ENCODE measurements around the gene TTLL12. TPM values are rescaled to one million over a fixed set of nuclear protein-coding genes. Genes with fewer than 3 reads are reported as not detected.
A peak's percentile ranks its signal among the peaks of the same experiment; 100 is the strongest.

Gene TTLL12
- polyA plus RNA-seq, 2 of the 4 experiments (the other 2 are of a cell fraction) = 8.6 to 18.7 TPM

GRCh38 chr22:43191831-43192230 lies 4.9 kb upstream of the TTLL12 start:
- Histone ChIP-seq H3K4me2 (no peak overlapping the region), H3K4me3 (no peak overlapping the region), H3K4me1 (0 out of 3 replicates have a peak, but pooled peaks cover 4% of the 10 kb centered on the region), H3K27ac (no peak overlapping the region), H3K9me3 (no peaks in the 10 kb centered on the region)
- ChIA-PET POLR2A (no interaction called here), CTCF (no interaction called here)
- no peak for DNase-seq (ENCODE audit: low read depth in 1 of 2, low spot score in 1 of 2)
- TF ChIP-seq KDM1A (IDR thresholded peaks at IDR 0.05; ENCODE audit: low read depth) = no peak
- FAIRE-seq = no peak
- no peak for ATAC-seq

- TF ChIP-seq SMC3 (IDR thresholded peaks at IDR 0.05) (no peak), JUNB (IDR thresholded peaks at IDR 0.05) (no peak), TP53 (CRISPR knock-in tag; IDR thresholded peaks at IDR 0.05) (no peak), PHF8 (IDR thresholded peaks at IDR 0.05; ENCODE audit: borderline replicate concordance, low read depth) (no peak), TFCP2L1 (CRISPR knock-in tag; IDR thresholded peaks at IDR 0.05) (no peak), NR3C1 (IDR thresholded peaks at IDR 0.05) (no peak)
- FAIRE-seq = no peak
- DNase-seq (ENCODE audit: low read depth in 1 of 2, low spot score in 1 of 2) = no peak
- CTCF ChIA-PET = interaction anchor here (0.7 to 1.7 kb wide), 3 partner anchors 14 to 696 kb away, joined by 3 read pairs; no protein-coding TSS in a partner anchor
- WGBS (ENCODE audit: missing lambda C conversion rate) = 83% methylated on average over 5 of the region's 5 CpGs
- no peaks in the 10 kb centered on the region for H3K9me3 ChIP-seq
- no peak for ATAC-seq
- H3K4me1 ChIP-seq = peaks cover 16% of the 10 kb centered on the region; the same call in 1 of the 3 replicates
- POLR2A ChIA-PET = no interaction called here
- no peak overlapping the region for H3K4me2 ChIP-seq
- no peak overlapping the region for H3K27ac ChIP-seq
- no peak overlapping the region for H3K4me3 ChIP-seq
Observed at GRCh38 chr22:43188829-43189545, 2.1 kb upstream of the TTLL12 start.

GRCh38 chr22:43187171-43188099 lies 501 bp upstream of the TTLL12 start:
- whole genome bisulfite sequencing (ENCODE audit: missing lambda C conversion rate) = 1% methylated on average over 12 of the region's 86 CpGs
- ChIA-PET POLR2A (interaction anchor here (0.5 to 1.2 kb wide), 7 partner anchors 8 to 698 kb away, joined by 3 to 12 read pairs (median 3); no protein-coding TSS in a partner anchor), CTCF (interaction anchor here (0.6 to 1.9 kb wide), 12 partner anchors 8 to 698 kb away, joined by 3 to 10 read pairs (median 3); no protein-coding TSS in a partner anchor)
- FAIRE-seq (no peak), DNase-seq (ENCODE audit: low read depth in 1 of 2, low spot score in 1 of 2) (peak; percentile 88 to 94), ATAC-seq (peak; percentile 94 to 97)
- Histone ChIP-seq H3K4me3 (peak overlapping the region; percentile 97), H3K4me2 (peak overlapping the region; percentile 56), H3K4me1 (peaks cover 16% of the 10 kb centered on the region; the same call in 1 of the 3 replicates), H3K9me3 (no peaks in the 10 kb centered on the region), H3K27ac (peak overlapping the region; percentile 80 to 100)
- TF ChIP-seq MAZ (IDR thresholded peaks at IDR 0.05; ENCODE audit: borderline replicate concordance, low read depth, low read length) (no peak), PHF8 (IDR thresholded peaks at IDR 0.05; ENCODE audit: borderline replicate concordance, low read depth) (peak; percentile 77; the same call in 1 of the 2 replicates), JUNB (IDR thresholded peaks at IDR 0.05) (no peak), BCL3 (IDR thresholded peaks at IDR 0.05) (peak; percentile 80; the same call in 2 of the 3 replicates), JUN (IDR thresholded peaks at IDR 0.05) (peak in 1 of 2 experiments; percentile 58; a peak in 3 of 5 replicates), ATOH8 (CRISPR knock-in tag; IDR thresholded peaks at IDR 0.05; ENCODE audit: low read depth) (no peak), MAX (IDR thresholded peaks at IDR 0.05) (peak; percentile 67), POLR2AphosphoS2 (conservative IDR thresholded peaks at IDR 0.05; ENCODE audit: low read length) (no peak), RNF2 (IDR thresholded peaks at IDR 0.05; ENCODE audit: borderline replicate concordance, low read depth) (no peak), CTCF (IDR thresholded peaks at IDR 0.05) (peak; percentile 50), MYC (IDR thresholded peaks at IDR 0.05; ENCODE audit: borderline replicate concordance, low read length) (peak; percentile 77; the same call in 1 of the 2 replicates), POLR2A (IDR thresholded peaks at IDR 0.05; ENCODE audit: low read length) (peak; percentile 84), E2F6 (IDR thresholded peaks at IDR 0.05; ENCODE audit: borderline replicate concordance, low read depth) (0 out of 2 replicates have a peak, but pooled peaks have one; percentile 16)
